CD1c-positive myeloid dendritic cell (primary cell): ENCODE measurements around the gene SPACA6.
A peak's percentile ranks its signal among the peaks of the same experiment; 100 is the strongest.
"Not testable (repeated sequence)": the region's sequence is repeated elsewhere in the genome, so short reads cannot be mapped to it uniquely, and the experiment has no call there.

ENCODE experiments used
- DNase-seq: peaks from one replicate; pipeline ENCODE4 v3.0.0-alpha.2; 2016; ENCODE audit errors: extremely low spot score

Gene SPACA6, protein sequence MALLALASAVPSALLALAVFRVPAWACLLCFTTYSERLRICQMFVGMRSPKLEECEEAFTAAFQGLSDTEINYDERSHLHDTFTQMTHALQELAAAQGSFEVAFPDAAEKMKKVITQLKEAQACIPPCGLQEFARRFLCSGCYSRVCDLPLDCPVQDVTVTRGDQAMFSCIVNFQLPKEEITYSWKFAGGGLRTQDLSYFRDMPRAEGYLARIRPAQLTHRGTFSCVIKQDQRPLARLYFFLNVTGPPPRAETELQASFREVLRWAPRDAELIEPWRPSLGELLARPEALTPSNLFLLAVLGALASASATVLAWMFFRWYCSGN

DNA sequence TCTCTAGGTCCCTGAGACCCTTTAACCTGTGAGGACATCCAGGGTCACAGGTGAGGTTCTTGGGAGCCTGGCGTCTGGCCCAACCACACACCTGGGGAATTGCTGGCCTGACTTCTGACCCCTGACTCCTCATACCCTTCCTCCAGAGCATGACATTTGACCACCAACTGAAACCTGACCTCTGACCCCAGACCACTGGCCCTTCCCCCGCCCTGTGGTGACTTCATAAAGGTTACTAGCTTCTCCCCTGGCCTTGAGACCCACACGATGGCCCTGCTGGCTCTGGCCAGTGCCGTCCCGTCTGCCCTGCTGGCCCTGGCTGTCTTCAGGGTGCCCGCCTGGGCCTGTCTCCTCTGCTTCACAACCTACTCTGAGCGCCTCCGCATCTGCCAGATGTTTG lies at the start of gene SPACA6:
Gene SPACA6, plus strand, starts transcription at position 71 of the 400 bp plus-strand sequence. Its CDS starts 197 bp downstream, at position 268.
- DNase-seq, result no peak

DNA sequence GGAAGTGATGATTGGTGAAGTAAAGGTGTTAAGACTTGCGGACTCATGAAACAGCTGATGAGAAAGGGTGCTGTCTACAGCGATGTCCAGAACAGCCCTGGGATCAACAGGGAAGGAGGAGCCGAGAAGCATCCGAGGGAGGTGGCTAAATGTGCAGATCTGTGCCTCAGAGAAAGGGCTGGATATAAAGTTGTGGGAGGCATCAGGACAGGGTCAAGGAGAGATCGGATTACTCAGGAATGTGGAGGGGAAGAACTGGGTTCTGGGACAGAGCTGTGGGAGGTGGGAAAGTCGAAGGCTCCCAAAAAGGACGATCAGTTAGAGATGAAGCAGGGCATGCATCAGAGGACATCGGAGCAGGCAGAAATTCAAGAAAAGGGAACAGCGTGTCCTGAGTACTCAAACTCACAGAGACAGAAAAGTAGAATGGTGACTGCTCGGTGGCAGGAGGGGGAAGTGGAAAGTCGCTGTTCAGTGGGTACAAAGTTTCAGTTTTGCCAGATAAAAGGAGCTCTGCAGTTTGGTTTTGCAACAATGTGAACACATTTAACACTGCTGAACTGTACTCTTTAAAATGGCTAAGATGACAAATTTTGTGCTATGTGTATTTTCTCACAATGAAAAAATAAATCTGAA lies 48.4 kb upstream of the SPACA6 start:
- peak; percentile 66 for DNase-seq

DNA sequence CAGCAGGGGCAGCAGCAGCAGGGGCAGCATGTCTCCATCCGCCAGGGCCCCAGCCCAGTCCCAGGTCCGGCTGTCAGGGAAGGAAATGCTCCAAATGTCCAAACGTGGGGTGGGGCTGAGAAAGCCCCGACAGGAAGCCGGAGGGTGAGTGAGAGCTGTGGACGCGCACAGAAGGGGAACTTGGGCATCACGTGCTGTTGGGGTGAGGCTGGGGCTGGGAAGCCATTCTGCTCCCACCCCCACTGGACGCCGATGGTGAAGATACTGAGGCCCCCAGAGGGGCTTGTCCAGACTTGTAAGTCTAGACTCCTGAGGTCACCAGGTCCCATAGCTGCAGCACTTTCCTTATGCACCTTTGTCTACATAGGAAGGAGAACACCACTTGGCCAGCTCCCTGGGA lies 46.4 kb upstream of the SPACA6 start, which contains the start of gene SIGLEC14:
Gene SIGLEC14, minus strand, starts transcription at position 96 of the 400 bp plus-strand sequence. Its CDS starts 66 bp downstream, at position 30.
- DNase-seq, result not testable (repeated sequence)

DNA sequence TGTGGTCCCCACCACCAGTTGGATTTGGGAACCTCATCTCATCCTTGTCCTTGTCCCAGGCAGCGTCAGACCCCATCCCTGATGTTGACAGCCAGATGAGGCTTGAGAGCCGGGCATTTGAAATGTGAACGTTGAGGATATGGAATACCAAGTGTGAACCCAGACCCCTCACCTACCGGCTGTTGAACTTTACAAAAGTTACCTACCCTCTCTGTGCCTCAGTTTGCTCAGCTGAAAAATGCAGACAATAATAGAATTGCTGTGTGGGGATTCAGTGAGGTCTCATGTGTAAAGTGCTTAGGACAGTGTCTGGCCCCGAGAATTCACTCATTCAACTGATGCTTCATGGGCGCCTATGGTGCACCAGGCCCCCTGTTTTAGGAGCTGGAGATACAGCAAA lies 45.8 kb upstream of the SPACA6 start:
- no peak for DNase-seq

DNA sequence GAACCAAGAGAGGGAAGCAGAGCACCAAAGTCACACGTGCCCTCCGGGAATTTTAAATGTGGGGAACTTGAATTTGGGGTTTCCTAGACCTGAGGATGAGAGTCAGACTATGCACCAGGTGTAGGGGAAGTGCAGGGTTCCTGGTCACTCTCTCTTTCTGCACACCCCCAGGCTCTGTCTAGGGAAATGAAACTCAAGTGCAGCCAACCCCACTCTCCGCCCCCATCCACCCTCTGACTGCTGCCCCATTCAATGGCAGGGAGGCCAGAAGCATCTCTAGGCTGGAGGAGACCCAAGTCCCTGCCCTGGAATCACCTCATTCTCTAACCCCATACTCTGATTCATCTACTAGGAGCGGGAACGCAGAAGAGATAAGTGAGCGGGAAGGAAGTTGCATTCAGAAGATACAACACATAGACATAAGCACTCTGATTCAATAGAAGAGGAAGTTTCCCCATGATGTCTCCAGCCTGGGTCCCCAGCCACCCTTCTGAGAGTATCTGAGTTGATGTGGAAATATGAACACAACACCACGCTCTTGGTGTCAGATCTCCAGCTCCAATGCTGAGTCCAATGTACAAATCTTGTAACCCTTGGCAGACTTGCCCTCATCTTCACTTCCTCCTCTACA lies 41.8 kb upstream of the SPACA6 start:
- DNase-seq, result peak; percentile 90

DNA sequence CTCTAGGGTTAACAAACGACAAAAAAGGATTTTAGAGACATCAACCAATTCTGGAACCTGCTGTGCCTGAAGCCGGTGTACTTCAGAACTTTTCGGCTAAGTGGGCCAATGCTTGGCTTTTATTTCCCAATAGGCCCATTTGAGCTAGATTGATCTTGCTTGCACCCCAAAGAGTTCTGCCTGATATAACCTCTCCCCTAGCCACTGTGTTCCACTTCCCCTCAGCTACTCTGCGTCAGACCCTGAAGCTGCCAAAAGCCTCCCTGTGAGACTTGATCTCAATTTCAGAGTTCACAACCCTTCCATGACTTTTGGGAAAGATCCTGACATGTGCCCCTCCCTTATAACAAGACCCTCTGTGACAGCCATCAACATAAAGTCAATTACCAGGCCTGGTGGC lies 40.9 kb upstream of the SPACA6 start:
- peak; percentile 57 for DNase-seq

DNA sequence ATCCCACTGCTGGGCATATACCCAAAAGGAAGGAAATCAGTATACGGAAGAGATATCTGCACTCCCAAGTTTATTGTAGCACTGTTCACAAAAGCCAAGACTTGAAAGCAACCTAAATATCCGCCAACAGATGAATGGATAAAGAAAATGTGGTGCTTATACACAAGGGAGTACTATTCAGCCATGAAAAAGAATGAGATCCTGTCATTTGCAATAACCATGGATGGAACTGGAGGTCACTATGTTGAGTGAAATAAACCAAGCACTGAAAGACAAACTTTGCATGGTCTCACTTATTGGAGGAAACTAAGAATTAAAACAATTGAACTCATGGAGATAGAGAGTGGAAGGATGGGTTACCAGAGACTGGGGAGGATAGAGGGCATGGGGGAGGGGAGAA lies 40.0 kb upstream of the SPACA6 start:
- no peak for DNase-seq

DNA sequence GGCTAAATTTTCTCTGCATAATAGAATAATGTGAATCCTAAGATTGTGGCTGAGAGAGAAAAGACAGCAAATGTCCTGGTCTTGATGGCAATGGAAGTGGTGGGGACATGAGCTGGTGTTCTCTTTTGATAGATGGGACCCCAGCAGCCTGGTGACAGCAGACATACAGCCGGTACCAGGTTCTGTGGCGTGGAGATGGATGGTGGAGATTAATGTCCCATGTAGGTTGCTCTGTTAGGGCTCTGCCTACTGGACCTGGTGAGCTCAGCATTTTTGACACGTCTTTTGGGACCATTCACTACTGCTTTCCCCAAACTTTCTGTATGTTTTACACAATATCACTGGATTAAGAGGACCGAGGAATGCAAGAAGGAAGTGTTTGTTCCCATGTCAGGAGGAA lies 38.3 kb upstream of the SPACA6 start:
- DNase-seq, result no peak

DNA sequence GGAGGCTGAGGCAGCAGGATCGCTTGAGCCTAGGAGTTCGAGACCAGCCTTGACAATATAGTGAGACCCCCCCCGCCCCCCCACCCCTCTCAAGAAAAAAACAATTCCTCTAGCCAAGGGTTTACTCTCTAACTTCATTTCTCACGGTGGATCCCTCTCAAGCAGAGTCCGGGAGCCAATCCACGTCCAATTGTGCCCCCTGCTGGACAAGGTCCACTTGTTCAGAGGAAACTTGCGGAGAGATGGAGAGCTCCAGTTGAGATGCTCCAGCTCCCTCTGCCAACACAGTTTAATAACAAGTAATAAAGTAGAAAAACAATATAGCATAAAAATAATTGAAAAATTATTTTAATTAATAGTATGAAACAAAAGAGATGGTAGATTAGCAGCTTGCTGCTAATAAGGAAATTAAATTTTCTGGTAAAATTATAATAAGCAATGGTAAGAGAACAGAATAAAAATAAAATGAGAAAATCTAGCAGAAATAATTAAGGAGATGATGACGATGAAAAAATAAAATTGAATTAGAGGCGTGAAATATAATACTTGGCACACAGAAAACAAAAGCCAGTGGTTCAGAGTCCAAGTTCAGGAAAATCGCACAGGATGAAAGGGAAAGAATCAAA lies 32.0 kb upstream of the SPACA6 start:
- DNase-seq, result peak; percentile 88

DNA sequence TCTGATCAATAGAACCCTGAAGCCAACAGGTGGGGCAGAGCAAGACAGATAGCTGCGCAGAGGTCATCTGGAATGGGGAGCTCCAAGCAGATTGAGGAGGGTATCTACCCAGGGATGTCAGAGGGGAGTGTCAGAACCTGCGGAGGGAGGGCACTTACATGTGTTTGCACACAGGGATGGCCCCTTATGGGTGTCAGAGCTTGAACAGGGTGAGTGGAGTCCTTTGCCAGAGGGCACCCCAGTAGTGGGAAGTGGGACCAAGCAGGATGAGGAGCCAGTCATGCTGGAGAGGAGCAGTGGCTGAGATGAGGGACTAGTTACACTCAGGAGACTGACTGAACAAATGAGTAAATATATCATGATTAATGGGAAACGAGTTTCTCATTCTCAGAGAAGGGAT lies 29.5 kb upstream of the SPACA6 start:
- DNase-seq, result no peak

DNA sequence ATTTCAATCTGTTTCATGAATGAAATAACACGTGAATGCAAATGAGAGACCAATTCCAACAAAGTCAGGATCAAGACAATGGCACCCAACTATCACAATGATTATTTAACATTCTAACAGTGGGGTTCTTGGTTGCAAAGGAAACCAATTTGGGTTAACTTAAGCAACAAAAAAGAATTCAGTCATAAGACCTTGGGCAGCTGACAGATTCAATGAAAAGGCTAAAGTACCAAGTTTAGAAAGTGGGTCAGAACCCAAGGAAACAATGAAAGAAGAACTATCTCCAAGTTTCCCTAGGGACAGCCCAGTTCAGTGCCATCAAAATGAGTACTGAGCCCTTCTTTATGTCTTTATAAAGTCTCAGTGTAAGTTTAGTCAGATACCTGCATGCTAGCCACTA lies 29.0 kb upstream of the SPACA6 start:
- DNase-seq, result no peak

DNA sequence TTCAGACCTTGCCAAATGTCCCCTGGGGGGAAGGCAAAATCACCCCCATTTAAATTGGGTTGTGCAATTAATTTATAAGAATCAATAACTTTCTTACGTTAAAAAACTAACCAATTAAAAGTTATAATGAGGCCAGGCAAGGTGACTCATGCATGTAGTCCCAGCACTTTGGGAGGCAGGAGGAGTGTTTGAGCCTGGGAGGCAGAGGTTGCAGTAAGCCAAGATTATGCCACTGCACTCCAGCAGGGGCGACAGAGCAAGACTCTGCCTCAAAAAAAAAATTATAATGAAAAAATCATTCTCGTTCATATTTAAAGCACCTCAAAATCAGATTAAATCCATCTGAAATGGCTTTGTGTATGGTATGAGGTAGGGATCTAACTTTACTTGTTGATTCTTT lies 28.1 kb upstream of the SPACA6 start:
- DNase-seq, result no peak

DNA sequence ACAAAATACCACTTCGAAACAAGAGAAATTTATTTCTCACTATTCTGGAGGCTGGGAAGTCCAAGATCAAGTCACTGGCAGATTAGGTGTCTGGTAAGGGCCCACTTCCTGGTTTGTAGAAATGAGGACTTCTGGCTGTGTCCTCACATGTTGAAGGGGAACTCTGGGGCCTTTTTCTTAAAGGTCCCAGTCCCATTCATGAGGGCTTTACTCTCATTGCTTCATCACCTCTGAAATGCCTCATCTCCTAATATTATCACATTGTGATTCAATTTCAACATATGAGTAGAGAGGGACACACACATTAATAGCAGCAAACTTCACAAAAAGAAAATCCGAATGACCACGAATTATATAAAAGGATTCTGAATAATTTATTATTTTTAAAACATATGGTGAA lies 24.9 kb upstream of the SPACA6 start:
- DNase-seq, result peak; percentile 74

DNA sequence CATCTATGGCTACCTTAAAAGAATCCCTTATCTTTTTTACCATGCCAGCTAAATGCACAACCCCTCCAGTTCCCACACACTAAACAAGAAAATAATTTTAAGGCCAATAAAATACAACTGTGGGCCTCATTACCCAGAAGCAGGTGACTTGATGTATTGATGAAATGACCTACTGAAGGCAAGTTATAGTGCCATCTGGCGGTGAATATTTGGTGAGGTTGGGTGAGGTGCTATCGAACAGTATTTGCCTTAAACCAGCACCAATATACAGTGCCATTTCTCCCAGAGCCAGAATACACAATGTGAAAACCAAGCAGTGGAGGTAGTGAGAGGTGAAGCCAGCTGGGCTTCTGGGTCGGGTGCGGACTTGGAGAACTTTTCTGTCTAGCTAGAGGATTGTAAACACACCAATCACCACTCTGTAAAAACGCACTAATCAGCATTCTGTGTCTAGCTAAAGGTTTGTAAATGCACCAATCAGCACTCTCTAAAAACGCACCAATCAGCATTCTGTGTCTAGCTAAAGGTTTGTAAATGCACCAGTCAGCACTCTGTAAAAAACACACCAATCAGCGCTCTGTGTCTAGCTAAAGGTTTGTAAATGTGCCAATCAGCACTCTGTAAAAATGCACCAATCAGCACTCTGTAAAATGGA lies 17.1 kb upstream of the SPACA6 start:
- peak; percentile 56 for DNase-seq

DNA sequence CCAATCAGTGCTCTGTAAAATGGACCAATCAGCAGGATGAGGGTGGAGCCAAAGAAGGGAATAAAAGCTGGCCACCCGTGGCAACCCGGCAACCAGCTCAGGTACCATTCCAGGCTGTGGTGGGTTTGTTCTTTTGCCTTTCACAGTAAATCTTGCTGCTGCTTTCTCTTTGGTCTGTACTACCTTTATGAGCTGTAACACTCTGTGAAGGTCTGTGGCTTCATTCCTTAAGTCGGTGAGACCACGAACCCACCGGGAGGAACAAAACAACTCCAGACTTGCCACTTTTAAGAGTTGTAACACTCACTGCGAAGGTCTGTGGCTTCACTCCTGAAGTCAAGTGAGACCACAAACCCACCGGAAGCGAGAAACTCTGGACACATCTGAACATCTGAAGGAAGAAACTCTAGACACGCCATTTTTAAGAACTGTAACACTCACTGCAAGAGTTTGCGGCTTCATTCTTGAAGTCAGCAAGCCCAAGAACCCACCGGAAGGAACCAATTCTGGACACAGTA lies 16.5 kb upstream of the SPACA6 start:
- DNase-seq, result no peak

DNA sequence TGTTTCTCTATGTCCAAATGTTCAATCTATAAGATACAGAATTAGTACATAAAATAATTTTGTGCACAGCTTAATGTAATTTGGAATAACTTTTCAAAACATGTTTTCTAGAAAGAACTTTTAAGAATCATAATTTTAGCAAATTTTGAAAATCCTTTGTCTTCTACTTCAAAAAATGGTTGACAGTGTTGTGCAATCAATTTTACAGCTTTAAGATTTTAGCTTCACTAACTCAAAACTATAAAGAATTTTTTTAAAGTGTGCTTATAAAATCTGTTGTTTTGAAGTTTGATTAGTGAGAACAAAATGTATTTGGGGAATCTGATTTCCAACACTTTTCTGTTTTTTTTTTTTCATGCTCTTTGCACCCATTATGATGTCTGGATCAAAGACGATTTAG lies 12.7 kb upstream of the SPACA6 start:
- DNase-seq, result no peak

DNA sequence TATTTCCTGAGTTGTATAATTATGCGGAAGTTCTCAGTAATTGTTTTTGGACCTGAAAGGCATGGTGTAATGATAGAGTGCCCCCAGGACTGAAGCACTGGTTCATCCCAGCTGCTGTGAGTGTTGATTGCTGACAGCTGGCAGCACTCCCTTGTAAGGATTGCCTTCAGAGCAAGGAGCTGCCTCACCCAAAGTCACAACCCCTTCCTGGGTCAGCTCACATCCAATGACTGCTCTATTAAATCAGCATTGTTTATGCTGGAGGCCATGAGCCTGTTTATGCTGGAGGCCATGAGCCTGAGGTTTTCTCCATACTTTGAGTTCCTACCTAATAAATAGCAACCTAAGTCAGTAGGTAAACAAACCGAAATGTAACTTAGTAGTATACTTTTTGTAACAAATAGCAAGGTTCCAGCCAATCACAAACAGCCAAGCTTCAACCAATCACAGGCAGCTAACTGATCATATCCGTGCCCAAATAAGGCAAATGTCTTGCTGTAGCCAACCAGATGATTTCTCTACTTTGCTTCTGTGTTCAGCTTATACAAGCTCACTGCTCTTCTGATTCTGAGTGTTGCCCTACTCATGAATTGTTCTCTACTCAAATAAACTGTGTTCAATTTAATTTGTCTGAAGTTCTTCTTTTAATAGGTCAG lies 11.7 kb upstream of the SPACA6 start:
- DNase-seq, result no peak

DNA sequence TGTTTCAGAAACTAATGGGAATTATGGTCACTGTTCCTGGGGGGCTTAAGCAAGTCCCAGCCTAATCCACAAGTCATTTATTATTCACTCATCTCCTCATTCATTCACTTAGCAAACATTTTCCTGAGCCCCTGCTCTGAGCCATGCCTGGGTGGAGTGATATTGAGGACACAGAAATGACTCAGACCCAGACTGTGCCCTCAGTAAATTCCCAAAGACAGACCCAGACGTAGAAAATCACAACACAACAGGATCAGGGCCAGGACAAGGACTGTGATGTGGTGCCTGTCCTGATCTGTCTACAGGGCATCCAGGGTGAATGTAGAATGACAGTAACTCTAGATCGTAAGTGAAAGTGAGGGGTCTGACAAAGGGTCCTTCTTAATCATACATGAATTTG lies 7.0 kb upstream of the SPACA6 start:
- DNase-seq, result no peak

DNA sequence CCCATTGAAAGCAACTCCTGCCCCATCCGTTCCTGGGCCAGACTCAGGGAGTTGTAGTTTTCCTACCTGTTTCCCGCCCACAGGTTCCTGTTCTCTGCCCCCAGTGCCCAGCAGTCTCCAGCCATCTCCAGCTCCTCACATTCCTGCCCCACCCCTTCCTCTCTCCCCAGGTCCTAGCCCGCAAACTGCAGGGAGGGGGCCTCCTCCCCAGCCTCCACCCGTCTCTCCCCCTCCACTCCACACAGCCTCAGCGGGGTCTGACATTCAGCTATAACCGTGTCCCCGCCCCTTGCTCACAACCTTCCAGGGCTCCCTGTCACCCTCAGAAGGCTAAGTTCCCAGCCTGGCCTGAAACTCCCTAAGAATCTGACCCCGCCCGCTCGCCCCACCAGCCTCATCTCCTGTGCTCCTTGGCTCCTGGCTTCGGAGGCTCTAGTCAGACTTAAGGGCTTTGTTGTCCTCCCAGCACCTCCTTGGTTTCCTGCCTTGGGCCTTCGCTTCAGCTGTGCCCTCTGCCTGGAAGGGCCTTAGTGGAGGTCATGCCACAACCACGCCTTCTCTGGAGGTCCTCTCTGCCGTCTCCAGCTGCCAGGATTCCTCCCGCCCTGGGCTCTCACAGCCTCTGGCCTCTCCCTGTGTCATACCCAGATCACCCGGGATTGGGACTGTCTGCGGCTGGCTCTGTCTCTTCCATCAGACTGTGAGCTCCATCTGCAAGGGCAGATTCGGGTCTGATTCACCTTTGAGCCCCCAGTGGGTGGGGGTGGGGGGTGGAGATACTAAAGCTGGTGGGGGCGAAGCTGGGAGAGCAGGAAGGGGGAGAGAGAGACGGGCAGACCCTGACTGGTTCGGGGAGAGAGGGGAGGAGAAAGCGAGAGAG lies 5.1 kb upstream of the SPACA6 start:
- no peak for DNase-seq
